DND-41 (cell line): ENCODE measurements around the gene KCNH3.

Experiments
- ATAC-seq: fragments of 200-7000 bp; cut with Tn5 transposase; 3 replicates; pipeline ENCODE4 v1.9.1; 2021; ENCODE audit warnings: low read depth; ENCODE audit not compliant: insufficient read depth
- DNase-seq: peaks from one replicate; pipeline ENCODE4 v3.0.0-alpha.2; 2020
- H2AFZ ChIP-seq: 2 replicates; pipeline ENCODE4 v1.6.0; 2012; ENCODE audit warnings: low read depth, low read length
- H3K27ac ChIP-seq: 2 replicates; pipeline ENCODE4 v1.5.1; 2012; ENCODE audit warnings: low read length, inconsistent platforms
- H3K27me3 ChIP-seq: fragments of 200-600 bp; sonication (generic); 2 replicates; pipeline ENCODE4 v1.6.0; 2012; ENCODE audit warnings: low read length, mild to moderate bottlenecking, inconsistent platforms; ENCODE audit not compliant: insufficient read depth, poor library complexity
- H3K36me3 ChIP-seq: 2 replicates; pipeline ENCODE4 v1.5.1; 2012; ENCODE audit warnings: low read length, inconsistent platforms; ENCODE audit not compliant: insufficient read depth
- H3K4me1 ChIP-seq: 2 replicates; pipeline ENCODE4 v1.5.1; 2012; ENCODE audit warnings: mild to moderate bottlenecking, low read length; ENCODE audit not compliant: insufficient read depth
- H3K4me2 ChIP-seq: 2 replicates; pipeline ENCODE4 v1.6.0; 2012; ENCODE audit warnings: mild to moderate bottlenecking, moderate library complexity, low read length, inconsistent platforms; ENCODE audit not compliant: insufficient read depth
- H3K4me3 ChIP-seq, 2 experiments: fragments of 200-600 bp in 1 of 2; shearing (Covaris generic) in 1 of 2; 2 replicates each; pipeline ENCODE4 v1.5.1; 2012 to 2016; ENCODE audit warnings: inconsistent platforms in 2 of 2, low read length in 2 of 2, mild to moderate bottlenecking in 2 of 2, low read depth in 1 of 2, moderate library complexity in 1 of 2
- H3K79me2 ChIP-seq: 2 replicates; pipeline ENCODE4 v1.6.0; 2012; ENCODE audit warnings: low read length, inconsistent platforms; ENCODE audit not compliant: insufficient read depth
- H3K9ac ChIP-seq: 2 replicates; pipeline ENCODE4 v1.6.0; 2012; ENCODE audit warnings: low read depth, mild to moderate bottlenecking, inconsistent platforms, low read length, moderate library complexity
- H3K9me3 ChIP-seq: 2 replicates; pipeline ENCODE4 v1.5.1; 2012; ENCODE audit warnings: low read length, moderate library complexity, mild to moderate bottlenecking, inconsistent platforms; ENCODE audit not compliant: insufficient read depth, severe bottlenecking
- H4K20me1 ChIP-seq: 2 replicates; pipeline ENCODE4 v1.6.0; 2012; ENCODE audit warnings: low read length; ENCODE audit not compliant: insufficient read depth
- EZH2 ChIP-seq: IDR thresholded peaks from 3 replicates; pipeline ENCODE4 v1.6.1; 2012; ENCODE audit warnings: borderline replicate concordance, low read depth, mild to moderate bottlenecking, moderate library complexity, low read length, inconsistent platforms; ENCODE audit not compliant: severe bottlenecking
- TF ChIP-seq, protein P1 (sequence below): IDR thresholded peaks from 2 replicates; pipeline ENCODE4 v1.5.1; 2012; ENCODE audit warnings: borderline replicate concordance, low read length, moderate library complexity, mild to moderate bottlenecking; ENCODE audit not compliant: poor library complexity, severe bottlenecking; ENCODE audit errors: extremely low read depth

The KCNH3 gene

DNA sequence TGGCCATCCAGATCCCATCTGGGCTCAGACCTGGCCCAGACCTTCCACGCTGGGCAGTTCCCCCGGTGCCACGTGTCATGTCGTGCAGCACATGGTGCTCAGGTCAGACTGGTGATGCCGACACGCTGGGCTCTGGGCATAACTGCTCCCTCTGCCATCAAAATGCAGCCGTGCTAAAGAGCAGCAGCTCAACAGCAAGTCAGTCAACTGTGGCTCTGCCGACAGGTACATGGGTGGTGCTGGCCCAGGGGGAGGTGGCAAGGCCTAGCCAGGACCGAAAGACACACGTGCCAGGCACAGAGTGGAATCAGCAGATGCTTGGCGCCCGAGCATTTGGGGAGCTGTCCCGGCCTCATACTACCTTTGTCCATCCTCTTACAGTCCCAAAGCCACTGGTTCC, 27.5 kb downstream of the KCNH3 start:
- Histone ChIP-seq H3K27ac (no peak overlapping the region), H3K4me3 (peak overlapping the region in 1 of 2 experiments; percentile 99; a peak in 2 of 4 replicates), H3K79me2 (peaks cover 56% of the 10 kb centered on the region), H3K9me3 (no peaks in the 10 kb centered on the region), H3K4me1 (peaks cover 45% of the 10 kb centered on the region), H4K20me1 (peaks cover 15% of the 10 kb centered on the region), H3K9ac (peak overlapping the region; percentile 91), H3K4me2 (peak overlapping the region; percentile 90), H3K27me3 (no peaks in the 10 kb centered on the region), H2AFZ (no peak overlapping the region), H3K36me3 (peaks cover 51% of the 10 kb centered on the region)
- no peak for ATAC-seq
- TF ChIP-seq, protein P1, sequence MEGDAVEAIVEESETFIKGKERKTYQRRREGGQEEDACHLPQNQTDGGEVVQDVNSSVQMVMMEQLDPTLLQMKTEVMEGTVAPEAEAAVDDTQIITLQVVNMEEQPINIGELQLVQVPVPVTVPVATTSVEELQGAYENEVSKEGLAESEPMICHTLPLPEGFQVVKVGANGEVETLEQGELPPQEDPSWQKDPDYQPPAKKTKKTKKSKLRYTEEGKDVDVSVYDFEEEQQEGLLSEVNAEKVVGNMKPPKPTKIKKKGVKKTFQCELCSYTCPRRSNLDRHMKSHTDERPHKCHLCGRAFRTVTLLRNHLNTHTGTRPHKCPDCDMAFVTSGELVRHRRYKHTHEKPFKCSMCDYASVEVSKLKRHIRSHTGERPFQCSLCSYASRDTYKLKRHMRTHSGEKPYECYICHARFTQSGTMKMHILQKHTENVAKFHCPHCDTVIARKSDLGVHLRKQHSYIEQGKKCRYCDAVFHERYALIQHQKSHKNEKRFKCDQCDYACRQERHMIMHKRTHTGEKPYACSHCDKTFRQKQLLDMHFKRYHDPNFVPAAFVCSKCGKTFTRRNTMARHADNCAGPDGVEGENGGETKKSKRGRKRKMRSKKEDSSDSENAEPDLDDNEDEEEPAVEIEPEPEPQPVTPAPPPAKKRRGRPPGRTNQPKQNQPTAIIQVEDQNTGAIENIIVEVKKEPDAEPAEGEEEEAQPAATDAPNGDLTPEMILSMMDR: no peak
- no peak for TF ChIP-seq EZH2
- no peak for DNase-seq

DNA sequence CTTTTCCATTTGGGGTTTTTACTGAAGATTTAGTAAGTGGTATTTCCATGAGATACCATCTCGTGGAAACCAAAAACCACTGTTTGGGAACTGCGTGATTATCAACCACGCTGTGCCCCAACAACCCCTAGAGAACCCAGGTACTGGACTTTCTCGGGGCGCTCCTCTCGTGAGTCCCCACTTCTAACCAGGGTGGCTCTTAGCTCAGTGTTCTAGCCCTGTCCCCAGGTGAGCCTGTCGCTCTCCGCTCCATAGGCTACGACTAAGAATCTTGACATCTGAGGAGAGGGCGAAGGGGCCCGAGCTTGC, 28.4 kb downstream of the KCNH3 start:
- no peaks in the 10 kb centered on the region for H3K9me3 ChIP-seq
- peak overlapping the region; percentile 97 for H3K27ac ChIP-seq
- TF ChIP-seq, protein P1: no peak
- TF ChIP-seq EZH2: no peak
- peak overlapping the region; percentile 100 for H2AFZ ChIP-seq
- H3K27me3 ChIP-seq: no peaks in the 10 kb centered on the region
- peaks cover 43% of the 10 kb centered on the region for H3K36me3 ChIP-seq
- ATAC-seq: peak; percentile 13; the same call in 2 of the 3 replicates
- H3K4me3 ChIP-seq: peak overlapping the region; percentile 71 to 99
- peaks cover 15% of the 10 kb centered on the region for H4K20me1 ChIP-seq
- H3K4me2 ChIP-seq: peak overlapping the region; percentile 90
- DNase-seq: no peak
- H3K9ac ChIP-seq: peak overlapping the region; percentile 91
- peaks cover 49% of the 10 kb centered on the region for H3K4me1 ChIP-seq
- peaks cover 62% of the 10 kb centered on the region for H3K79me2 ChIP-seq

DNA sequence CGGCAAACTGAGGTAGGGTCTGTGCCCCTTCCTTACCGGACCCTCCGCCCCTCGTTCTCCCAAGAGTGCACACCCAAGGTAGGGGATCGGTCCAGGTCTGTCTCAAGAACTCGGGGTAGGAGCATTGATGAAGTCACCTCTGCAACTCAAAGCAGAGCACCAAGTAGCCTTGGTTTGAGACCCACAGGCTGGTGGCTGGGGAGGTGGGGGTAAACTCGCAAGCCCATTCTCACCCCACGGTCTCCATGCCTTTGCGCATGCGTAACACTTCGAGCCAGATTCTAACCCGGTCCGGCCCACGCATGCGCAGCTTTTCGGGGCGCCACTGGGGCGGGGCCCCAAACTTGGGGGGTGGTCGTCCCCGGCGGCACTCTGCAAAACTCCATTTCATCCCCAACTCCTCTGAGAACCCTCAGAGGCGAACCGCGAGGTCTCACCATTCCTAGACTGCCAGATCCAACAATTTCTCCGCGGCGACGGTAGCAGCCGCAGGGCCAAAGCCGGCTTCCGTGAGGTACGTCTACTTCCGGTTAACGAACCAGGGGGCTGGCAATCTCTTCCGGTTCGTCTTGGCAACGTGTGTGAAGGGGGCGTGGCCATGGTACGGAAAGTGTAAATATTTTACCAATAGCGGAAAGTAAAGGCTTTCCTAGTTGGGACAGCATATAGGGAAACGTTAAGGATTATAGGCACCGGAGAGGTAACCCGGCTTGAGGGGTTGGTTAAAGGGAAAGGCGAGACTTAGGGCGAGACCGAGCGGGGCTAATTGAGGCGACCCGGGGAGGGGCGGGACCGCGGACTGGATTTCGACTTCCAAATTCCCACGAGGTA, 29.0 kb downstream of the KCNH3 start, which contains the start of gene MCRS1:
Gene MCRS1, minus strand, starts transcription at position 532 of the 831 bp plus-strand sequence. CDS start 1,411 bp downstream, outside the sequence.
- Histone ChIP-seq H3K27me3 (no peaks in the 10 kb centered on the region), H3K36me3 (peaks cover 37% of the 10 kb centered on the region), H2AFZ (peak within 1 kb of the TSS; percentile 100), H3K9me3 (no peaks in the 10 kb centered on the region), H3K27ac (peak within 1 kb of the TSS; percentile 97), H3K79me2 (peaks cover 62% of the 10 kb centered on the region), H3K4me3 (peak within 1 kb of the TSS; percentile 71 to 99), H4K20me1 (peaks cover 15% of the 10 kb centered on the region), H3K4me1 (peaks cover 49% of the 10 kb centered on the region), H3K9ac (peak within 1 kb of the TSS; percentile 91), H3K4me2 (peak within 1 kb of the TSS; percentile 90)
- peak; percentile 88 for ATAC-seq
- DNase-seq: peak; percentile 90
- TF ChIP-seq, protein P1: no peak
- no peak for TF ChIP-seq EZH2
